GM11168 (cell line): ENCODE data around the gene GAL3ST3.
"Not testable (repeated sequence)": the region's sequence is repeated elsewhere in the genome, so short reads cannot be mapped to it uniquely, and the experiment has no call there.

Experiments used
- in situ Hi-C: fragments of 300-500 bp; cut with MboI; formaldehyde crosslinking; loops from one replicate; pipeline ENCODE4 v1.12.0; 2022; ENCODE audit warnings: low sequenced_read_pairs; ENCODE audit not compliant: unreplicated experiment

The GAL3ST3 gene, protein sequence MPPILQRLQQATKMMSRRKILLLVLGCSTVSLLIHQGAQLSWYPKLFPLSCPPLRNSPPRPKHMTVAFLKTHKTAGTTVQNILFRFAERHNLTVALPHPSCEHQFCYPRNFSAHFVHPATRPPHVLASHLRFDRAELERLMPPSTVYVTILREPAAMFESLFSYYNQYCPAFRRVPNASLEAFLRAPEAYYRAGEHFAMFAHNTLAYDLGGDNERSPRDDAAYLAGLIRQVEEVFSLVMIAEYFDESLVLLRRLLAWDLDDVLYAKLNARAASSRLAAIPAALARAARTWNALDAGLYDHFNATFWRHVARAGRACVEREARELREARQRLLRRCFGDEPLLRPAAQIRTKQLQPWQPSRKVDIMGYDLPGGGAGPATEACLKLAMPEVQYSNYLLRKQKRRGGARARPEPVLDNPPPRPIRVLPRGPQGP

DNA sequence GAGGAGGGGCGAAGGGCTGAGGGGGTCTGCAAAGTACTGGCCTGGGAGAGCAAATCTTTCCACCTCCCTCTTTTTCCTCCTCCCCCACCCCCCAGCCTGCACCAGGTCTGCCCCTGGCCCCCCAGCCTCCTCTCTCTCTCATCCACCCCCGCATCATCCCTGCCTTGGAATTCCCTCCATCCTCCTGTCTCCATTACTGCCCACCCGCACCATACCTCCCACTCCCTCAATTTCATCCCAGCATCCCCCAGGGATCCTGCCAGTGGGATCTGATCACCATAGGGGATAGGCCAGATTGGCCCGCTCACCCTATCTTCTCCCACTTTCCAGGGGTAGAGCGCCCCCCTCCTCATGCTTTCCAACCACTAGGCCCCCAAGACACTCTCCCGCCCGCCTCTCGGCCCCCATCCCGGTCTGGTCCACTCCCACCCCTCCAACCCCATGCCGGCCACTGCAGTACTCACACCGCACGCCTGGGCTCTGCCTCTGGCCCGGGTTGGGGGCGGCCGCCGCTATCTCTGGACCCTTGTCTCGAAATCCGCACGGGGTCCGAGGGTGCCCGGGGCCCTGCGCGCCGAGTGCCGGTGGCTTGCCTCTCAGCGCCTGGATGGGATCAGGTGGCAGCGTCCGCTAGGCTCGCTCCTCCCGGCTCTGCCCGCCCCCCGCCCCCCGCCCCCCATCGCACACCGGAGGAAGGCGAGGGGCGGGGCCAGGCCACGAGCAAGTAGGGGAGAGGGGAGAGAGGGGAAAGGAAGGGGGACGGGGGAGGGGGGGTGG is at the start of gene GAL3ST3:
GAL3ST3 (minus strand) TSS at position 615 of the 777 bp plus-strand sequence. CDS start 3,746 bp downstream, outside the sequence.
- in situ Hi-C loops, result no loop called here

DNA sequence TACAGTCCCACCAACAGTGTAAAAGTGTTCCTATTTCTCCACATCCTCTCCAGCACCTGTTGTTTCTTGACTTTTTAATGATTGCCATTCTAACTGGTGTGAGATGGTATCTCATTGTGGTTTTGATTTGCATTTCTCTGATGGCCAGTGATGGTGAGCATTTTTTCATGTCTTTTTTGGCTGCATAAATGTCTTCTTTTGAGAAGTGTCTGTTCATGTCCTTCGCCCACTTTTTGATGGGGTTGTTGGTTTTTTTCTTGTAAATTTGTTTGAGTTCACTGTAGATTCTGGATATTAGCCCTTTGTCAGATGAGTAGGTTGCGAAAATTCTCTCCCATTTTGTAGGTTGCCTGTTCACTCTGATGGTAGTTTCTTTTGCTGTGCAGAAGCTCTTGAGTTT is 43.2 kb upstream of the GAL3ST3 start:
- in situ Hi-C loops, result not testable (repeated sequence)

DNA sequence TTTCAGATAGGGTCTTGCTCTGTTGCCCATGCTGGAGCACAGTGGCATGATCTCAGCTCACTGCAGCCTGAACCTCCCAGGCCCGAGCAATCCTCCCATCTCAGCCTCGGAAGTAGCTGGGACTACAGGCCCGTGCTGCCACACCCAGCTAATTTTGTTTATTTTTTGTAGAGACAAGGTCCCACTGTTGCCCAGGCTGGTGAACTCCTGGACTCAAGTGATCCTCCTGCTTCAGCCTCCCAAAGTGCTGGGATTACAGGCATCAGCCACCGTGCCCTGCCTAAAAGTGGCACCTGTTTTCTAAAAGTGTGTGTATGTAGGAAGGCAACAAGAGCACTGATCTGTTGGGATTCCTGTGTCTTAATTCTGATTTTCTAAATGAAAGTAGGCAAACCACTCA is 41.3 kb upstream of the GAL3ST3 start:
- in situ Hi-C loops, result no loop called here

DNA sequence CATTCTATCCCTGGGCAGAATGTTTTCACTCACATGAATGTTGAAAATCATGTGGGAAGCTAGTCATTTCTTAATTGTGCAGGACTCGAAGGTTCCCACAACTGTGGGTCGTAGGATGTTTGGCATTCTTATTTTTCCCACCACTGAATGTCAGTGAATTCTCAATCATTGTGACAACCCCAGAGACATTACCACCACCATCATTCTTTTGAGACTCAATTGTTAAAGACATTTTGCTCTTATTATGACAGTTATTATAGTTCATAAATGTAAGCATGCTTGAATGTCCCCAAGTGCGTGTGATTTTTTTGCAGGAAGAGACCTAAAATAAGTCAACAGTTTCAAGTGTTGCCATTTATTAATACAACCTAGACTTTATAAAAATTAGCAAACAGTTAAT is 40.1 kb upstream of the GAL3ST3 start:
- in situ Hi-C loops, result no loop called here

DNA sequence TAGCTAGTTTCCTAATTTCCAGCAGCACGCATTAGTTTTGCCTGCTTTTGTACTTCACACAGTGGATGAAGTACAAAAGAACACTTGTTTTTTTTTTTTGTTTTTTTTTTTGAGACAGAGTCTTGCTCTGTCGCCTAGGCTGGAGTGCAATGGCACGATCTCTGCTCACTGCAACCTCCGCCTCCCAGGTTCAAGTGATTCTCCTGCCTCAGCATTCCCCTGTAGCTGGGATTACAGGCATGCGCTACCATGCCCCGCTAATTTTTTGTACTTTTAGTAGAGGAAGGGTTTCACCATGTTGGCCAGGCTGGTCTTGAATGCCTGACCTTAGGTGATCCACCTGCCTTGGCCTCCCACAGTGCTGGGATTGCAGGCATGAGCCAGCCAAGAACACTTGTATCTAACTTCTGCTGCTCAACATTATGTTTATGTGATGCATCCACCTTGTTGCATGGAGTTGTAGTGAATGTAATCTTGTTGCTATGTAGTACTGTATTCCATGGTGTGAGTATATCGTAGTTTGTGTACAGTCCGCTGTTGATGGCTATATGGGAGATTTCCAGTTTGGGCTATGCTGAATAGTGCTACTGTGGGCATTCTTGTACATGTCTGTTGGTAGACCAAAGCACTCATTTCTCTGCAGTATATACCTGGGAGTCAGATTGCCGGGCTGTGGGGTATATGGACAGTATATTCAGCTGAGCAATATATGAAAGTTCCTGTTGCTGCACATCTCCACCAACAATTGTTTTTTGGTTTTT is 38.4 kb upstream of the GAL3ST3 start:
- in situ Hi-C loops, result no loop called here

DNA sequence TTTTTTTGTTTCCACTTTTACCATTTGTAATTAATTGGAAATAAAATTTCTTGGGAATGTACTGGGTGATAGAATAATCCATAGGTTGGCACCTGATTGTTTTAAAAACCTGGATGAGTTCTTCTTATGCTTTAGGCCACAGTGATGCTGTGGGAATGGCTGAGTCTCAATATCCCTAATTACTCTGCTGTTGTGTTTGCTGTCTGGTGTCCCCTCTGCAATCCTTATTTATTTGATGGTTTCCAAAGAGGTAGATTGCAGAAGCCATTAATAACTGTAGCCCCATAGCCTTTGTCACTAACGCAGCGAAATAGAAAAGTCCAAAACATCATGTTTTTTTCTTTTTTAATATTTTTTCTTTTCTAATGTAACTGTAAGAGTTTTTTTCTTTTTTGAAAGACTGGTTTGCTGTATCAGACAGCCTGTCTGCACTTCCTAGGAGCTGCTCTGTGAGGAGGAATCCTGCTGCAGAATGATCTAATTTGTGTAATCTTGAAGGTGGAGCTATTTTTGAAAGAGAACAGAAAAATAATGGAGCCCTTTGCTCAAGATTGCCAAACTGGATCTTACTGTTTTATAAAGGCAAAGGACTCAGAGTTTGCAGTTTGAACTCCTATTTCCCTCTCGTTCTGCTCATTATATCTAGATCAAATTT is 36.0 kb upstream of the GAL3ST3 start:
- in situ Hi-C loops, result no loop called here

DNA sequence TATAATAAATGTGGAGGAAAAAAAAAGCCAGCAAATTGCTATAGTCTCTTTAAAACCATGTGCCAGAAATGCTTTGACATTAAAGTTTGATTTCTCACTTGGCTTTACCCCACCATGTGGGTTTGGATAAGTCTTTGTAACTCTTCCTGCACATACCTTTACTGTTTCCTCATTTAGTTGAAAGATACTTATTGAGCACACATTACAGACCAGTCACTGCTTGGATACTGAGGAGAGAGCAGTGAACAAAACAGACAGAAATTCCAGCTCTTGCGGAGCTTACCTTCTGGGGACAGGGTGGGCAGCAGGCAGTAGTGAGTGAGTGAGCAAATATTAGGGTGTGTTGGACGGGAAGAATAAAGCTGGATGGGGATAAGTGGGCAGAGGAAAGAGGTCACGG is 34.8 kb upstream of the GAL3ST3 start:
- in situ Hi-C loops, result no loop called here

DNA sequence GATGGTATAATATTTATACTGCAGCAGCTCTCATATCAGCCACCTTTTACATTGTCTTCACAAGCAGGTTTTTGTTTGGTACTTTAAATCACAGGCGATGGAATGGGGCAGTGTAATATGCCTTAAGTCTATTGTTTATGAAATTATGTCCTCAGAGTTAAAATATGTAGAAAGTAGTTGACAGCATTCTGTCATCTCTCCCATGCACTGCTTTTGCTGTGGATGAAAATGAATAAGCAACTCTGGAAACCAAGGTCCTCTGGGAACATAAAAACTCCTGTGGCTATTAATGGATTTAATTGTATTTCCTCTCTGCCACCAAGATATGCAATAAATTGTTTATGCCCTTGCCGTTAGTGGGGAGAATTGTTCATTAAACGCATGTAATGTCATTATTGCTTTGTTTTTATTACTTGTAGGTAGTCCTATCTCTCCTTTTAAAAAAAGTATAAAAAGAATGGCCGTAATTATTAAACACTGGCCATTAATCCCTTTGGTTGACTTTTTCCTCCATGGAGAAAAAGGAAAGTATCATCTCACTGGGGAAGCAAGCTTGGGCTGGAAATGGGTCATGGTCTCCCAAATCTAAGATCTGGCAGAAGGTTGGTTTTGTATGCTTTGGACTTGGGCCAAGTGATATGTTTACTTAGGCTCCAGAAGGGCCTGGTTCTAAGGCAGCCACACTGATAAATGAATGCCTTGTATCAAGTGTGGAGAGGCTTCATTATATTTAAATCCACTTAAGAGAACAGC is 34.2 kb upstream of the GAL3ST3 start:
- in situ Hi-C loops, result no loop called here

DNA sequence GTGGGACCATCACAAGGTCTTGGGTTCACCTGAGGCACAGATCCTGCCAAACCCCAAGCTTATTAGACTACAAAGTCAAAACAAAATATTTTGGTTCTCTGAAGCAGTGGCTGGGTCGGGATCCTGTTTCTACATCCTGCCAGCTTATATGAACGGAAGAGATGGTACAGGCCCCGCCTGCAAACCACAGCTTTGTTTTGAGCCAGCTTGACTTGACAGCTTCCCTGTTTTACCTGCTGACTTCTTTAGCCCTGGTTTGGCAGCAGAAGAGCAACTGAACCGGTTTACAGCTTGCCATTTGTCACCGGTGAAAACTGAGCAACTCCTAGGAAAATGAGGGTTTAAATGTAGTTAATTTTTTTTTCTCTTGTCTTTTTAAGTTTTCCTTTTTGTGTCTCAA is 32.5 kb upstream of the GAL3ST3 start:
- in situ Hi-C loops, result no loop called here

DNA sequence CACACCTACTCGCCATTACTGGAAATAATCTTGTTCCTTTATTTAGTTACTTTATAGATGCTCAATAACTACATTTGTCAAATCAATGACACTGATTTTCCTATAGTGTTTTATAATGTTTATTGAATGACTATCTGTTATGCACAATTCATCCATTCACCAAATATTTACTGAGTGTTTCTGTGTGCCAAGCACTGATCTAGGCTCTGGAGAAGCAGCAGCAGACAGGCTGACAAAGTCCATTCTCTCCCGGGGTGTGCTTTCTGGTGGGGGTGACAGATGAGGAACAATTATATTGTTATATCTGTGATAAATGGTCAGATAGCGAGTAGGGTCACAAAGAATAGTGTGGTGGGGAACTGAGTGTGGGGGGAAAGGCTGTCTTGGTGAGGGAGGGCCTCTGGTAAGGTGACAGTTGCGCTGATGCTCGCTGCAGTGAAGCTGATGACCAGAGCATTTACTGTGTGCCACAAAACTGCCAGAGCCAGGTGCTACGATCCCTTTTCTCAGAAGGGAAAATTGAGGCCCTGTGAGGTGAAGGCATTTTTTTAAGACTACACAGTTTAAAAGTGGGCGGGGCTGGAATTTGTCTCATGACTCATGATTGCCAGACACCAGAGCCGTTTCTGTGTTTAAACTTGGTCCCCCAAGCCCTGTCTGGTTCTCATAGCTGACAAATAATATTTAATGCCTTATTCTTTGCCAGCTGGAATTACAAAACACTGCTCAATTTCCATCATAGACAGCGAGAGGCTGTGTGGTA is 31.3 kb upstream of the GAL3ST3 start:
- in situ Hi-C loops, result no loop called here

DNA sequence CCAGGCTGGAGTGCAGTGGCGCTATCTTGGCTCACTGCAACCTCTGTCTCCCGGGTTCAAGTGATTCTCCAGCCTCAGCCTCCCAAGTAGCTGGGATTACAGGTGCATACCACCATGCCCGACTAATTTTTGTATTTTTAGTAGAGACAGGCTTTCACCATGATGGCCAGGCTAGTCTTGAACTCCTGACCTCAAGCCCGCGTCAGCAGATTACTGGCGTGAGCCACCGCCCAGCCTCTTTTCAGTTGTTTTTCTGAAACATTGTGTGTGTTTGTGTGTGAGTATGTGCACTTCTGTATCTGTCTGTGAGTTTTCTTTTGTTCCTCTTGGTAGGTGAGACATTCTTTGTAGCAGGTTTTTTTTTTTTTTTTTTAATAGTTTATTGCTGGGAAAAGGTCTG is 30.0 kb upstream of the GAL3ST3 start:
- in situ Hi-C loops, result not testable (repeated sequence)

DNA sequence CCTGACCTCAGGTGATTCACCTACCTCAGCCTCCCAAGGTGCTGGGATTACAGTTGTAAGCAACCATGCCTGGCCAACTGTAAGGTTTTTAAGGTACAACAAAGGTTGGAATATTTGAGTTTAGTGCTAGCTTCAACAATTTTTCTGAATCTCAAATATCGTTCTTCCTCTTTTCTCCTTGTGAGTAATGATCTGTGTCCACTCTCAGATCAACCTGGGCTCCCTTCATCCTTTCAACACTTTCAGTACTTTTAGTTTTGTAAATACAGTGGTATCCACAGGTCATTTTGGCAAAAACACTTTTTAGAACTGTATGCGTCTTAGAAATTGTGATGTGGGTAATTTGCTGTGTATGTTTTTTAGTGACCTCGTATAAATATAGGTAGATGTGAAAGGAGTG is 29.0 kb upstream of the GAL3ST3 start:
- in situ Hi-C loops, result no loop called here

DNA sequence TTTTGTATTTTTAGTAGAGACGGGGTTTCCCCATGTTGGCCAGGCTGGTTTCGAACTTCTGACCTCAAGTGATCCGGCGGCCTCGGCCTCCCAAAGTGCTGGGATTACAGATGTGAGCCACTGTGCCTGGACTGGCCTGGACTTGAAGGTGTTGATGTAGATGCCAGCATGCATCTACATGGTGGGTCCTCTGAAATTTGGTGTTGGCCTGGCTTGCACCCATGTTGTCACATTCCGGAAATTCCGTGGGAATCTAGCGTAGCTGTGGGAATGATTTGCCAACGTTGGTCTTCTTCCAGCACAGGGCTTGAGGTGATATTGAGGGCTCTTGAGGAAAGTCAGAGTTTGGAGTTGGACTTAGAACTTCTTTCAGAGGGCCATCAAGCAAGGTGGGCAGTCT is 27.6 kb upstream of the GAL3ST3 start:
- in situ Hi-C loops, result no loop called here

DNA sequence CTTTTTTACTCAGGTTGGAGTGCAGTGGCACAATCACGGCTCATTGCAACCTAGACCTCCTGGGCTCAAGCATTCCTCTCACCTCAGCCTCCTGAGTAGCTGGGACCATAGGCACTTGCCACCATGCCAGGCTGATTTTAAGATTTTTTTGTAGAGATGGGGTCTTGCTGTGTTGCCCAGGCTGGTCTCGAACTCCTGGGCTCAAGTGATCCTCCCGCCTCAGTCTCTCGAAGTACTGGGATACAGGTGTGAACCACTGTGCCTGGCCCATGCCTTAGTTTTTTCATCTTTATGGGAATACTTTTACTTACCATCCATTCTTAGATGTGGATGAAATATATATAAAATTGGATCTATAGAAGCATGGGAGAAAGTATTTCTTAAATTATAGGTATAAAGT is 26.3 kb upstream of the GAL3ST3 start:
- in situ Hi-C loops, result no loop called here

DNA sequence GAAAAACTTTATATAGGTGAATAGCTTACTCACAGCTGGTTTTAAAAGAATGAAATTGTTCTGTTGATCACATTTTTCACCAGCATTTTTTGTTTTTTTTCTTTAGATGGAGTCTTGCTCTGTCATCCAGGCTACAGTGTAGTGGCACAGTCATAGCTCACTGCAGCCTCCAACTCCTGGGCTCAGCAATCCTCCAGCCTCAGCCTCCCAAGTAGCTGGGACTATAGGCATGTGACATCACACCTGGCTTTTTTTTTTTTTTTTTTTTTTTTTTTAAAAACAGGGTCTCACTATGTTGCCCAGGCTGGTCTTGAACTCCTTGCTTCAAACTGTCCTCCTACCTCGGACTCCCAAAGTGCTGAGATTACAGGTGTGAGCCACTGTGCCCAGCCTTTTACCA is 24.7 kb upstream of the GAL3ST3 start:
- in situ Hi-C loops, result no loop called here

DNA sequence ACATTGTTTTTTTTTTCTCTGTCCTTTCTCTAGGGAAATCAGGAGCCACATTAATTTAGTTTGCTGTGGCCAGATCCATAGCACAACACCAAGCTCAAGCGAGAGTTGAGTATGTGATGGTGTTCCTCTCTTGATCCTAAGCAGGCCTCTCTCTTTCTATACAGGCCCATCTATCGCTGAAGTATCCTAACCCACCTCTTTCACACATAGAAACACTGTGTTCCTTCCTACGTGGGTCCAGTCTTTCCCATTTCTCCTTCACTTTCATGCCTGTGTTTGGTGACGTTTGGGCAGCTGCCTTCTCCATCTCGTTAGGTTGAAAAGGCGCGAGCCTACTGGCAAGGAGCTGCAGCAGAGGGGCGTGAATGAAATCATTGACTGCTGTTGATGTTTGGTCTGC is 23.6 kb upstream of the GAL3ST3 start:
- in situ Hi-C loops, result no loop called here

DNA sequence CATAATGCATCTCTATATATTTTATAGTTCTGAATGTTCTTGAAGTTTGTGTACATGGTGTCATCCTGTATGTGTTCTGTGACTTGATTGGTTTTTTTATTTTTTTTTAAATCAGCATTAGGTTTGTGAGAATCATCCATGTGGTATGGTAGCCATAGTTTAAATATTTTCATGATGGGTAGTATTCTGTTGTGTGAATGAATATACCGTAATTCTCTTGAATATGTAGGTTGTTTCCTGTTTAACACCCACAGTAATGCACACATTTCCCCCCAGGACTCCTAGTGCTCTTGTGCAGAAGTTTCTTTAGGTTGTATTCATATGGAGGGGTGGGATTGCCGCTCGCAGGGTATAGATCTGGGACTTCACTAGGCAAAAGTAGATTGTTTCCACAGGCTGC is 23.1 kb upstream of the GAL3ST3 start:
- in situ Hi-C loops, result no loop called here

DNA sequence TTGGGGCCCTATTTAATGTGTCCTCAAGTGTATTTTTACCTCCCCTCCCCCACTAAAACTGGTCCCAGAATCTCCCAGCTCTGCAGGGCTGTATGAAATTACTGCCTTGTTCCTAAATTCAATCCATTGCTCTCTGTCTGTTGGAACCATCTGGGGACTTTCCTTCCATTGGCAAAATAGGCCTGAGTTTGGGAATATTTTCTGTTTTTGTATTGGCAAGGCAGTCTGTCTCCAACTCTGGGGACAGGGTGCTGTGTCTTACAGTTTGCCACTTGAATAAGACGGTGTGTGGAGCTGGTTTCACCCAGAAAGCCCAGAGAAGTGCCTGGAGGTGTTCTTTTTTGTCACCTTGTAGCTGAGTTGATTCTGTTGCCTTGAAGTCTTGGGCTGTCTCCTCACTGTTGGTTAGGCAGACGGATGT is 22.4 kb upstream of the GAL3ST3 start:
- in situ Hi-C loops, result no loop called here
